GM18511 (cell line): ENCODE data around the gene ABHD4.
"Not testable (repeated sequence)": the region's sequence is repeated elsewhere in the genome, so short reads cannot be mapped to it uniquely, and the experiment has no call there.

ENCODE experiments used
- ATAC-seq: cut with Tn5 transposase; IDR thresholded peaks from one replicate; pipeline ENCODE4 v1.9.1; 2021; ENCODE audit warnings: mild to moderate bottlenecking, moderate library complexity; ENCODE audit not compliant: unreplicated experiment

ABHD4 gene

DNA sequence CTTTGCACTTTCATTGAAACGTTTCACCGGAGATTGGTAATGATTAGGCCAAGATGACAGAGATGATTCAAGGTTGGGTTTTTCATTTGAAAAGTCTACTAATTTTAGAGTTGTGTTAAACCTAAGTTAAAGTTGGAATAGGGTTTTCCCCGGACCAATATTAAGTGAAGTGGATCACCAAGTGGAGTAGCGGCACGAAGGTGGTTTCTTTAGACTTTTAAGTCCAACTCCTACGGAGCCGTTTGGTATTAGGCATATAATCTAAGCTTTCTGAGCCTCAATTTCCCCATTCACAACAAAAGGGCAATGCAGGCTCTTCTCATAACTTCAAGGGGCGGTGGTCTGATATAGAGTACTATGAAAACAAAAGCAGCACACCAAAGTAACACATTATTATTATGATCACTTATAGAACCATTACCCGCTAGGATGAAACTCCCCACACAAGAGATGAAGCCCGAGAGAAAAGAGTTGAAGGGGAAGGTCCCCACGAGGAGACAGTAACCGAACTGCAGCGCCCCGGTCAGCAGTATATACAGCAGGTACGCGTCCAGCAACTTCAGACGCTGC lies 9.5 kb upstream of the ABHD4 start:
- no peak for ATAC-seq

DNA sequence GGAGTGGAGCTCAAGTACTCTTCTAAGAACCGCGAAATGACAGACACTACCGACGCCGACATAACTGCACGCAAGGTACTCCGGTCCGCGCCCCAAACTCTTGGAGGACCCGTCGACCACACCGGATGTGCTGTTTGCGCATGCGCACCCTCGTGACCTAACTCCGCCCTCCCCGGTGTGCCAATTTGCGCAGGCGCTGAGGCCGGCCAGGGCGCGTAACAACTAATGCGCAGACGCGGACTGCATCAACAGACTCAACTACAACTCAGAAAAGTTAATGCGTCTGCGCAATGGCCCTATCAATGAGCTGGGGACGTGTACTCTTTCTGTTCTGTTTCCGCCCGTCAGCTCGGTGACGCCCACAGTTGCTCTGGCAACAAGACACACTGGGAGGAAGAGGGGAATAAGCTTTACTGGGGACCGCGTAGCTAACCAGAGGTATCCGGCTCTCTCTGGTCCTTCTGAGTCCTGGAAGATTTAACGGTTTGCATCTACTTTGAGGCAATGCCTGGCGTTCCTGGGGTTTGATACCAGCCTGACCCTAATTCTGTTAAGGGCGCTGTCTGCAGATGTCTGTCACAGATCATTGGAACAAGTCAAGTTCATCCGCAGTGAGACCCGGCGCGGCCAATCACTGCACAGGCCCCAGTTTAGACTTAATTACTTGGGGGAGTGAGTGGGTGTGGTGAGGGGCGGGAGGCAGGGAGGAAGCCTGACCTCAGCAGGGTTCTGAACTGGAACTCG lies 8.8 kb upstream of the ABHD4 start, which contains the start of gene DAD1:
TSS of gene DAD1 (minus strand) at position 129 of the 744 bp plus-strand sequence. CDS start at position 62, 67 bp downstream.
- ATAC-seq, result peak; percentile 93

DNA sequence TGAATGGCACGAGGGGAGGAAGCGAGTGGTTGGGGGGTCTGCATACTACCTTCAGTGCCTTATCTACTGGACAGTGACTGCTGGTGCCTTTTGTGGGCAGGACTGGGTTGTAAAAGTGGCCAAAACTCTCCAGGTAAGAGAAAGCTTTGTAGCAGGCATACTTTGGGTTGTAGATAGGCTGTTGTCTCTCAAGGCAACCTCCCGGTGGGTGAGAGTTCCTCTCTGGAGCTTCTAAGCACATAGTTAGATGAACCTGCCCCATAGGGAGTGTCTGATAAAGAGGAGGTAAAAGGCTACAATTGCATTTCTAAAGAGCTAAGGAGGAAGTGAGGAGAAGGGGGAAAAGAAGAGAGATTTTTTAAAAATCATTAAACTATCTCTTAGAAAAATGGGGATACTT lies 4.9 kb upstream of the ABHD4 start:
- no peak for ATAC-seq

DNA sequence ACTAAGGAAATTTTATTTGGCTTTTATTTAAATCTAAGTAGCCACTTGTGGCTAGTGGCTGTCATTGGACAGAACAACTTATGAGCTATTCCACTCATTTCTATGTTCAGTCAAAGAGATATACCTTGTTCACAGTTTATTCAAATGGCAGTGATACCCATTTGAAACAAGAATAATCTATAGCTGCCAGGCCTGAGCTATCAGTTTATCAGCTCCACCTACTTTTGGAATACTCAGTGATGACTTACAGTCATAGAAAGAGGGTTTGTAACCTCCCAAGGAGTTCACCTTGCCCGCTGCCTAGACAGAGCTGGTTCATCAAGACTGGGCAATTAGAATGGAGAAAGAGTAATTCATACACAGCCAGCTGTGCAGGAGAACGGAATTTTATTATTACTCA lies 4.5 kb upstream of the ABHD4 start:
- no peak for ATAC-seq

DNA sequence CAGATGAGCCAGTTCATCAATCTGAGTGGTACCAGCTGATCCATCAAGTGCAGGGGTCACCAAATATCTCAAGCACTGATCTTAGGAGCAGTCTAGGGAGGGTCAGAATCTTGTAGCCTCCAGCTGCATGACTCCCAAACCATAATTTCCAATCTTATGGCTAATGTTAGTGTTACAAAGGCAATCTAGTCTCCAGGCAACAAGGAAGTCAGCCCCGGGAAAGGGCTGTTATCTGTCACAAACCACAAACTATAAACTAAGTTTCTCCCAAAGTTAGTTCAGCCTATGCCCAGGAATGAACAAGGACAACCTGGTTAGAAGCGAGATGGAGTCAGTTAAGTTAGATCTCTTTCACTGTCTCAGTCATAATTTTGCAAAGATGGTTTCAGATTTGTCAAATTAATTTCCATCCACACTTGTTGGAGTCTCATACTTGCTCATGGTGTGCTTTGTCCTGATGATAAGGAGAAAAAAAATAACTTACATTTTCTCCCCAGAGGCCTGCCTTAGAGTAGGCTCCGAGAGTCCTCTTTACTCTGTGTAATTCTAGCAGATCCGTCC lies 3.9 kb upstream of the ABHD4 start:
- no peak for ATAC-seq

DNA sequence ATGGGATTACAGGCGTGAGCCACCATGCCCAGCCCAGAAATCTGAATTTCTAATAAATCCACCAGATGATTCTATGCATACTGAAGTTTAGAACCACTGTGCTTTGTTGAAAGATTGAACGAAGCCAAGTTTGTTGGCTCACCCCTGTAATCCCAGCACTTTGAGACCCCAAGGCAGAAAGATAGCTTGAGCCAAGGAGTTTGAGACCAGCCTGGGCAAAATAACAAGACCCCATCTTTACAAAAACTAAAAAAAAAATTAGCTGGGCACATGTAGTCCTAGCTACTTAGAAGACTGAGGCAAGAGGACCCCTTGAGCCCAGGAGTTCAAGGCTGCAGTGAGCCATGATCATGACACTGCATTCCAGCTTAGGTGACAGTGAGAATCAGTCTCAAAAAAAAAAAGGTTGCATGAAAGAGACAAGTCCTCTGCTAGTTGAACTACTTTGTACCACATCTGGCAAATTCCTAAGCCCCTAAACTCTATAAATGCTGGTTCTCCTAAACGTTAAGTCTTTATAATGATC lies 1.7 kb upstream of the ABHD4 start:
- no peak for ATAC-seq

DNA sequence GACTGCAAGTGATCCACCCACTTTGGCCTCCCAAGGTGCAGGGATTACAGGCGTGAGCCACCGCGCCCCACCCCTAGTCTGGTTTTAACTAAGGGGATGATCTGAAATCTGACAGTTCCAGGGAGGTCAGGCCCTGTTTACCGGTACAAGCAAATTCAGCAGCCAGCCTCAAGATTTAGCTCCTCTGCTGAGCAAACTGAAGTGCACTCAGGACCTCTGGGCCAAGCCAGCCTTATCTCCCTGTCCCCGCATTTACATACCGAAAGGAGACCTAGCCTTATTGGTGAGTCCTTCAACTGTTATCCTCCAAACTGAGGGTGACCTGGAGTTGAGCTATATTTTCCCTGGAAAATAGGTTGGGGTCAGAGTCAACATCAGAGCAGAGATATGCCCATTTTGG lies 835 bp upstream of the ABHD4 start:
- no peak for ATAC-seq

DNA sequence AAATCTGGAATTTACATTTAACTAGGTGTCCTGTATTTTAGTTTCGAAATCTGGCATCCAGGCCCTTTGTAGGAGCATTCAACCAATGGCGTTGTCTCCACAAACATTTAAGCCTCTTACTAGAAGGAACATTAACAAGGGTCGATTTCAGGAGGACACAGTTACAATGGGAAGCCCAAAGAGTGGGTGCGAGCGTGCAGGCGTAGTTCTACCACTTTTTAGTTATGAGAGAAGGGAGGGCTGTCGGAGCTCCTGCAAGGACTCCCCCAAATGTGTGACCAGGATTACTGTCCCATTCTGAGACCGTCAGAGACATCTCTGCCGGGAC lies 365 bp upstream of the ABHD4 start:
- ATAC-seq, result peak; percentile 39

DNA sequence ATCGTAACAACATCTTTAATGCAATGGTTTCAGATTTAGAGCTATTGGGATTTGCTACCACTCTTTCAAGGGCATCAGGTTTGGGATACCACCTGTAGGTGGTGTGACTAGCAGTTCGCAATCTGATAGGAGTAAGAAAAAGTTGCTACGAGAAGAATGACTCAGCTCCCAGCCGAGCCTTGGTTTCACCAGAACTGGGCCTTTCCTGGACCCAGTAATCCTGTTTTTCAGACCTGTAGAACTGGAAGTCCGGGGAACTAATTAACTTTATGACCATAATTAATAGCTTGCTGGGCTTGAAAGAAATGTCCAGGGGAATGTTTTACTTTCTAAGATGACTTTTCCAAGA lies 770 bp downstream of the ABHD4 start:
- ATAC-seq, result peak; percentile 57

DNA sequence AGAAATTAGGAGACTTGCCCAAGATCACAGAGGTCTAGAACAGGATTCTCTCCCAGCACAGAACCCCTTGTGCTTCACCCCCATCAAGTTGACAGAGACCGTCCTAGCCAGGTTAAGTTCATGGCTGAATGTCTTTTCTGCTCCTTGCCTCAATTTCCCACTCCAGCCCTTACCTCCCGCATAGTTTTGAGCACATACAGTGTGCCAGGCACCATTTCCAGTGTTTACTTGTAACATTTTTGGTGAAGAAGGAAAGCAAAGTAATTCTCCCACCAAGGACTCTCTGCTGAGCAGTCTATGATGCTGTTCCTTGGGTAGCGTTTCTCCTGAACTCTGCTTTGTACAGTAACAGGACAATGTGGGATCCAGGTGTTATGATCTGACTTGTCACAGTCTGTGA lies 1.2 kb downstream of the ABHD4 start:
- ATAC-seq, result no peak

DNA sequence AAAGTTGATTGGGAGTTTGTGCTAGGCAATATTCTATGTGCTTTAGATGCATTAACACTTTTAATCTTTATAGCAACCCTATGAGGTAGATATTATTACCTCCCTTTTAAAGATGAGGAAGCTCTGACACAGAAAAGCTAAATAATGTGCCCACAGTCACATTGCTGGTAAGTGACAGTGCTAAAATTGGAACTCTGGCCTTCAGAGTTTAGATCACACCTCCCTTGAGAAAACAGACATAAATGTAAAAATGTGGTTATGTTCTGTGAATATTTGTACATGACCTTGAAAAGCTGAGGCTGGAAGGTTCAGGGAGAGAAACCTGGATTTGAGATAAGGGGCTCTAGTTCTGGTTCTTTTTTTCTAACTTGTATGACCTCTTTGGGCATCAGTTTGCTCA lies 1.9 kb downstream of the ABHD4 start:
- no peak for ATAC-seq

DNA sequence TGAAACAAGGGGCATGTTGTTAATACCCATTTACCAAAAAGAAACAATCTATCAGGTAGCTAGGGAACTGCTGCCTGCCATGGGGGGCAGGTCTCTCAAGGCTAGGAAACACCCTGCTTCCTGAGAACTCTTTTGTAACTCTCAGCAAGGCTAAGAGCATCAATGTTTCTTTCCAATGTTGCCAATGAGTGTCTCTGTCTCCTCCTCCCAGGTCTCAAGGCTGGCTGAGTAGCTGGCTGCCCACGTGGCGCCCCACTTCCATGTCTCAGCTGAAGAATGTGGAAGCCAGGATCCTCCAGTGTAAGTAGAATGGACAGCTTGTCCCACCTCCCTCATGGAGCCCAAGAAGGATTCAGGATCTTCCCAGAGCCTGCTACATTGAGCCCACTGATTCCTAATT lies 3.4 kb downstream of the ABHD4 start:
- ATAC-seq, result no peak

DNA sequence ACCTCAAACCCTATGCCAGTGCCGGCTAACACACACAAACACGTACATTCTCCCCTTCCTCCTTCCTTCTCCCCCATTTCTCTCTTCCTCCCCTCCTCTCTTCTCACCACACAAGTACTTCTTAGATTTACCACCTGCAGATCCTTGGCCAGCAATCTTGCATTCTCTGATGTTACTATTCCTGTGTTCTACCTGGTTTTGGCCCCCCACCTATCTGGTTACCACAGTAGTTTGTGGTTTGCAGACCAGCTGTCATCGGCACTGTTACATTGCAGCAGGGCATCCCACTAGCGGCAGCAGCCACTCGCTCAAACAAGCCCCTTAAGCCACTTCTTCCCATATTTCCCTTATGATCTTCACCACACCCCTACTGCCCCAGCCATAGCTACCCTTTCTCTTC lies 3.9 kb downstream of the ABHD4 start:
- no peak for ATAC-seq

DNA sequence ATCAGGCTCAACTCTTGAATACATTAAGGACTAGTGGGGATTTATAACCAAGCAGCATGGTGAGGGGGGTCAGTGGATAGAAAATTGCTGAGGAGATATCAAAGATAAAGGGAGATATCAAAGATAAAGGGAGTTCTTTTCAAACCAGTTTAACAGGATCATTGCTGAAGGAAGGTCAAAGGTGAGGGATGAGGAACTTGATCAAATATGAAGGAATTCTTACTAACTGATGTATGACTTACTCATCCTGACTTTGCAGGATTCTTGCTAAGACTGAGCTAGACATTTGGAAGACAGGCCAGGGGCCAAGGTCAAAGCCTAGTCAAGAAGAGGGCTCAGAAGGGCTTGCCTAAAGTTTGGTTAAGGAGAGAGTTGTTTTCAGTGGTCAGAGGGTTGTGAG lies 4.8 kb downstream of the ABHD4 start:
- ATAC-seq, result no peak

DNA sequence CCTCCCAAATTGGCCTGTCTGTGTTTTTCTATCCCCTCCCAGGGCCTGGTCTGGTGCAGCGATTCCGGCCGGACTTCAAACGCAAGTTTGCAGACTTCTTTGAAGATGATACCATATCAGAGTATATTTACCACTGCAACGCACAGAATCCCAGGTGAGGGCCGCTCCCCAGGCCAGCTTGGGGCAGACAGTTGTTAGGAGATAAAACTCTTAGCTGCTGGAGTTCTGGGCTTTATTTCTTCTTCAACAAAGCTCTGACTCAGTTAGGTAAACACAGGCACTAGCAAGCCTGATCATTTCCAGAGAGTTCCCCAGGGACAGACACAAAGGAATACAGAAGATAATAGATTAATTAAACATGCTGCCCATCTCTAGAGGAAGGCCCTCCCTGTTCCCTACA lies 8.3 kb downstream of the ABHD4 start:
- no peak for ATAC-seq

DNA sequence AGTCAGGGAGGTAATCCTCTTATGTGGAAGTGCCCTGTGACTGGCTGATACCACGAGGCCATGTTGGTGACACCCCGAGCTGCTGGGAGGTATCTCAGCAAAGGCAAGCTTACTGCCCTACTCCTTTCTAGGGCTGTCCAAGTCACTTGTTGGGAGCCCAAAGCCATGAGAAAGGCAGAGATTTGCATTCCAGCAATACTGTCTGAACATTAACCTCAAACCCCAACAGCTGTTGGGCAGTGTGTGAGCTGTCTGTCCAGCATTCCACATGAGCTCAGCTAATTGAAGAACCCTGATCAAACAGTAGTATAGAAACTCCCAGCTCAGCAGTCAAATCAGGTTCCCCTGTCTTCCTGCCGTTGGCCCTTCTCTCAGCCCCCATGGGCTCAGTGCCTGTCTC lies 9.2 kb downstream of the ABHD4 start:
- no peak for ATAC-seq

DNA sequence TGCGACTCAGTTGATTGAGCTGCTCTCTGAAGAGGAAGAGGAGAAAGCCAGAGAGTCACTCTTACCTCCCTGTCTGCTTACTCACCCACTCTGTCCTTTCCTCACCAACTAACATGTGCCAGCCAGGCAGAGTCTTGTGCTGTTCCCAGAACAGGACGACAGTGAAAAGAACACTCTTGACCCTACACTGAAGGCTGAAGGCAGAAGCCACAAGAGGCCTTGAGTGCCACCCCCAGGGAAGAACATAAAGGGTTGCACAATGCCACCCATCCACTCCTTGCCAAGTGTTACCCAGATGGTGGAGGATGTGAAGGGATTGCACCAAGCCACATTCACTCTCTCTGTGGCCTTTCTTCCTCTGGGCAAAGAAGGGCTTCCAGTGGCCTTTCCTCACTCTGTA lies 12.8 kb downstream of the ABHD4 start:
- no peak for ATAC-seq

DNA sequence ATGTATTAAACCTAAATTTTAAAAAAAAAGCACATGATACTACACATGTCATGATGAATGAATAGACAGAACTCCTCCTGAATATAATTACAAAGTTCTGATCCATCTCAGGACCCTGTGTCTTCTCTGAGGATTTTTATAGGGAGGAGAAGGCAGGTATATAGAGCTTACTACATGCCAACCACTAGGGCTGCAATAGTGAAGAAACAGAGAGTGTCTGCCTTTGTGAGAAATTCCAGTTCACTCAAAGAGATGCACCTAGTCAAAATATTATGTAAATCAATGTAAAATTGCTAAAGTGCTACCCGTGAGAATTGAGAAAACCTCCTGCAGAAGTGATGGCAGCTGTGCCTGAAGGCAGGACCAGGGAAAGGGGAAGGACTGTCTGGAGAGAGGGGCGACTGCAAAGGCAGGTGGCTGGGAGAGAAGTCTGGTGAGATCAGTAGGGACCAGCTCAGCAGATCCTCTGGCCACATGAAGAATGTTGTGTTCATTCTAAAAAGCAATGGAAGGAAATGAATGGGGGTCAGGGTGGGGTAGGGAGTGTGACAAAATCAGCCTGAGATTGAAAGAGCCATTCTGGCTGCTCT lies 15.1 kb downstream of the ABHD4 start:
- no peak for ATAC-seq

DNA sequence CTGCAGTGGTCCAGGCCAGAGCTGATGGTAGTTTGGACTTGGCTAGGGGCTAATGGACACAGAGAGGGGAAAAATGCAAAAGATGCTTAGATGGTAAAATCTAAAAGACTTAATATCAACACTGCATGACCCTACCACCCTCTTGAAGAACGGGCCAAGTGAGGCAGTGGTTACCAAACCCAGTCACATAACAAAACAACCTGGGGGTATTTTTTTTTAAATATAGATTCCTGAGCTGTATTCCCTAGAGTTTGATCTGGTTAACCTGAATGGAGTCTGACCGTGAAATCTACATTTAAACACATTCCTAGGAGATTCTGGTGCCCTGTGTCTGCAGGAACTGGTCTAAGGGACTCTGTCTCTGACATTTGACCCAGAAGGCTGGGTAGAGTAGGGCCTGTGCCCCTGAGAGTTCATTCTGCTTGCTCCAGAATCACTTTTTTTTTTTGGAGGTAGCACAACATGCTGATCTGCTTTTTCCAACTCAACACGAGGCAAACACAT lies 15.7 kb downstream of the ABHD4 start:
- ATAC-seq, result no peak

DNA sequence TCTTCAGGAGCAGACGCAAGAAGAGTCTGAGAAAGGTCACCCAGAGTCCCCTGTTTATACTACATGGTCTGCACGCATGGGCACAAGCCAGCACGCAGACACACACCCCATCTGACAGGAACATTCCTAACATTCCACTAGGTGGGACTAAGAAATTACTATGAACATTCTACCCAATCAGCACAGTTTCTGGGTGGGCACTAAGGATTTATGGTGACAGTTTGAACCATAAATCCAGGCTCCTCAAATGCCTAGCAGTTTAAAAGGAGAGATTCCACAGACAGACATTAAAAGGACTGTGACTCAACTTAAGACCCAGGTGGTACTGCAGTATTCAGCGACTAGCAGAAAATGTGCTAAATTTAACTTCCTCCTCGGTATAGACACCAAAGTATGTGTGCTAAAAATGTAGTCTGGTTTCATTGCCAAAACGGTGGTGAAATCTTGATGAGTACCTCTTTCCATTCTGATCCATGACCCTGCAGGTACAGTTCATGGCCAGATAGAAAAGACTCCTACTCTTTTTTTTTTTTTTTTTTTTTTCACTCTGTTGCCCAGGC lies 16.2 kb downstream of the ABHD4 start:
- ATAC-seq, result peak; percentile 66

DNA sequence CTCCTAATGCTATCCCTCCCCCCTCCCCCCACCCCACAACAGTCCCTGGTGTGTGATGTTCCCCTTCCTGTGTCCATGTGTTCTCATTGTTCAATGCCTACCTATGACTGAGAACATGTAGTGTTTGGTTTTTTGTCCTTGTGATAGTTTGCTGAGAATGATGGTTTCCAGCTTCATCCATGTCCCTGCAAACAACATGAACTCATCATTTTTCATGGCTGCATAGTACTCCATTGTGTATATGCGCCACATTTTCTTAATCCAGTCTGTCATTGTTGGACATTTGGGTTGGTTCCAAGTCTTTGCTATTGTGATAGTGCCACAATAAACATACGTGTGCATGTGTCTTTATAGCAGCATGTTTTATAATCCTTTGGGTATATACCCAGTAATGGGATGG lies 17.7 kb downstream of the ABHD4 start:
- ATAC-seq, result not testable (repeated sequence)

DNA sequence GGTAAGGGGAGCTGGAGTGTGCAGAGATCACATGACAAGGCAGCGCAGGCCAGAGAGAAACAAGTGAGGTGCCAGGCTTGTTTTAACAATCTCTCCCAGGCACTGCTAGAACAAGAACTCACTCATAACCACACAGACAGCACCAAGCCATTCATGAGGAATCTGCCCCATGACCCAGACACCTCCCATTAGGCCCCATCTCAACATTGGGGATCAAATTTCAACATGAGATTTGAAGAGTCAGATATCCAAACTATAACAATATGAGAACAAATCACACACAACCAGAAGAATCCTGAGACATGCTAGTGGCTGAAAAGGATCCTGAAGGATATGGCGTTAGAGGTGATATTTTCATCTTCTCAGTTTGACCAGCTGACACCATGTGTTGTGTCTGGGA lies 24.2 kb downstream of the ABHD4 start:
- ATAC-seq, result no peak
